ENCODE measurements around the gene C9orf43. TPM values are rescaled to one million over a fixed set of nuclear protein-coding genes. Genes with fewer than 3 reads are reported as not detected.

C9orf43 gene
- polyA plus RNA-seq, 1 donor, result 0.84 TPM

DNA sequence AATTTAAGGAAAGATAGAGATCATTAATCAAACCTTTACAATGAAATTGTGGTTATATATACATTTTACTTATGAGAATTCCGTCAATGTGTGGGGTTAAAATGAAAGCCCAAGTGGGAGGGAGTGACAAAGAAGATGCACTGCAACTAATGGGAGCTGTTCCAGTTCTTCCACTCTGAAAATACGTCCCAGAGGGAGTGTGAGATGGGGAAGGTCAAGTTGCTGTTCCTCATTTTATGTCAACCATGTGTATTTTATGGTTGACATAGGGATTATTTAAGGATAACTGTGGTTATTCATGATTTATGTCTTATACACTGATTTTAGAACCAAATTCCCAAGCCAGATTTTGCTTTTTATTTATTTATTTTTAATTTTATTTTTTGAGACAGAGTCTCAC lies 38.8 kb downstream of the C9orf43 start:
- H3K36me3 ChIP-seq (ENCODE audit: control insufficient read depth, insufficient read depth, low read length), result no peaks in the 10 kb centered on the region
- WGBS (ENCODE audit: insufficient coverage, low lambda C conversion rate), result 88% methylated on average over 1 of the region's 2 CpGs
- H3K4me1 ChIP-seq (ENCODE audit: control insufficient read depth, insufficient read depth, low read length), result no peaks in the 10 kb centered on the region
- H3K27me3 ChIP-seq (ENCODE audit: control insufficient read depth, insufficient read depth, low read length), result no peaks in the 10 kb centered on the region
- no peak overlapping the region for H3K27ac ChIP-seq (ENCODE audit: low read length)
- H3K9me3 ChIP-seq (ENCODE audit: control insufficient read depth, low read depth, low read length), result no peaks in the 10 kb centered on the region
- no peak for DNase-seq
- no peak overlapping the region for H3K4me3 ChIP-seq (ENCODE audit: low read length)

DNA sequence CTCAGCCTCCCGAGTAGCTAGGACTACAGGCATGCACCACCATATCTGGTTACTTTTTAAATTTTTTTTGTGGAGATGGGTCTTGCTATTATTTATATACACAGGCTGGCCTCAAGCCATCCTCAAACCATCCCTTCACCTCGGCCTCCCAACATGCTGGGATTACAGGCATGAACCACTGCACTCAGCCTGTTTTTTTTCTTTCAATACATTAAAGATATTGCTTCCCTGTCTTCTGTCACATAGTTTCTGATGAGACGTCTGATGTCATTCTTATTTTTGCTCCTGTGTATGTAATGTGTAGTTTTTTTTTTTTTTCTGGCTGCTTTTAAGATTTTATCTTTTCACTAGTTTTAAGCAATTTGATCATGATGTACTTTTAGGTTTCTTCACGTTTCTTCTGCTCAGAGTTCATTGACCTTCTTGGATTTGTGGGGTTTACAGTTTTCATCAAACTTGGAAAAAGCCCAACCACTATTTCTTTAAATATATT lies 41.6 kb downstream of the C9orf43 start:
- Histone ChIP-seq H3K4me1 (ENCODE audit: control insufficient read depth, insufficient read depth, low read length) (peaks cover 19% of the 10 kb centered on the region), H3K27me3 (ENCODE audit: control insufficient read depth, insufficient read depth, low read length) (no peaks in the 10 kb centered on the region), H3K27ac (ENCODE audit: low read length) (no peak overlapping the region), H3K4me3 (ENCODE audit: low read length) (no peak overlapping the region), H3K36me3 (ENCODE audit: control insufficient read depth, insufficient read depth, low read length) (no peaks in the 10 kb centered on the region), H3K9me3 (ENCODE audit: control insufficient read depth, low read depth, low read length) (no peaks in the 10 kb centered on the region)
- 80% methylated on average over 2 of the region's 4 CpGs for WGBS (ENCODE audit: insufficient coverage, low lambda C conversion rate)
- no peak for DNase-seq

DNA sequence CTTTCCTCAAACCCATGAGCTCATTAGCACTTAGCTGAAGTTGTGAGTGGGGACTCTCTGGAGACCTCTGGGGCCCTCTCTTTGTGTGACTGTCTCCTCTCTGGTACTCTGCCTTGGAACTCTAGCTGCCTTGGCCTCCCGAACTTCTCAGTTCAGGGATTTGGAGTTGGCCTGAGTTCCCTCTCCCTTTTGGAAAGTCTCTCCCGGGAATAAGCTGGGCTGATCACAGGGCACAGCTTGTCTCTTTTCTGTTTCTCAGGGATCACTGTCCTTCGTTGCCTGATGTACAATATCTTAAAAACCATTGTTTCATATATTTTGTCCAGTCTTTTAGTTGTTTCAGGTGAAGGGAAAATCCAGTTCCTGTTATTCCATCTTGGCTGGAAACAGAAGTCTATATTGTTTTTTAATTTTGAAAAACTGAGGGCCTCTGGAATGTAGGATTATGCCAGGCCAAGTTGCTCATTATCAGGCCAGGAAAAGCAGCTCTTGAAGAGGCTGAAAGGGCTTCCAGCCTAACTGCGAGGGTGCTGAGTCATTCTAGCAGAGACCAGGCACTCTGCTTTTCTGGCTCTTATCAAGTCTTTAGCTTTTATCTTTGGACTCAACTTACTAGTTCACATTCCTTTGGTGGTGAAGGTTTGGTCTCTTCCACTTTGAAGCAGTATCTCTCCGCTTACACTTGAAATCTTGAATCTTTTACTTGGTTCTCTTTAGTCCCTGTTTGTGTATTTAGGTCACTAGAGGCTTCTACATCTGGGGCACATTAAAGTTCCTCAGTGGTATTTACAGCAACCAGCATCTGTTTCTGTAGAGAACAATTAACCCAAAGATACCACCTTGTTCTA lies 44.6 kb downstream of the C9orf43 start:
- no peak overlapping the region for H3K4me3 ChIP-seq (ENCODE audit: low read length)
- peak; percentile 61 to 82 for DNase-seq
- 38% methylated on average over 2 of the region's 5 CpGs for WGBS (ENCODE audit: insufficient coverage, low lambda C conversion rate)

DNA sequence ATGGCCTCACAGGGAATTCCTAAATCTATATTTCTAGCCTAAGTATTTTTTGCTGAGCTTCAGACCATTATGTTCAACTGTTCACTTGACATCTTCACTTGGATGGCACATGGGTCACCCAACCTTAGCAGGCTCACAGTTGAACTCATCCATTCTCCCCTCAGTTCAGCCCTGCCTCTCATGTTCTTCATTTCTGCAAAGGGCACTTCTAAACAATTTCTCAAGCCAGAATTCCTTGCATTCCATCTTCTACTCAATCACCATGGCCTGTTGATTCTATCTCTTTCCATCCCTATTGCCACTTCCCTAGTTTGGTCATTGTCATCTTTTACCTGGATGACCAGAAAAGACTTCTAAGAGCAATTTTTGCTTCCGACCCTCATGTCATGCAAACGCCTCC lies 45.7 kb downstream of the C9orf43 start:
- no peaks in the 10 kb centered on the region for H3K36me3 ChIP-seq (ENCODE audit: control insufficient read depth, insufficient read depth, low read length)
- no peaks in the 10 kb centered on the region for H3K9me3 ChIP-seq (ENCODE audit: control insufficient read depth, low read depth, low read length)
- peaks cover 19% of the 10 kb centered on the region for H3K4me1 ChIP-seq (ENCODE audit: control insufficient read depth, insufficient read depth, low read length)
- no peak overlapping the region for H3K4me3 ChIP-seq (ENCODE audit: low read length)
- no peaks in the 10 kb centered on the region for H3K27me3 ChIP-seq (ENCODE audit: control insufficient read depth, insufficient read depth, low read length)
- WGBS (ENCODE audit: insufficient coverage, low lambda C conversion rate), result 80% methylated on average over 1 of the region's 2 CpGs
- DNase-seq, result no peak
- peak overlapping the region; percentile 64 for H3K27ac ChIP-seq (ENCODE audit: low read length)

More for the DNA sequence above, 44.6 kb downstream of the C9orf43 start:
- Histone ChIP-seq H3K27ac (ENCODE audit: low read length) (peak overlapping the region; percentile 64), H3K9me3 (ENCODE audit: control insufficient read depth, low read depth, low read length) (no peaks in the 10 kb centered on the region), H3K36me3 (ENCODE audit: control insufficient read depth, insufficient read depth, low read length) (no peaks in the 10 kb centered on the region), H3K27me3 (ENCODE audit: control insufficient read depth, insufficient read depth, low read length) (no peaks in the 10 kb centered on the region), H3K4me1 (ENCODE audit: control insufficient read depth, insufficient read depth, low read length) (peaks cover 19% of the 10 kb centered on the region)

GRCh38 chr9:113461285-113461684 lies 50.7 kb downstream of the C9orf43 start:
- no peaks in the 10 kb centered on the region for H3K9me3 ChIP-seq (ENCODE audit: control insufficient read depth, low read depth, low read length)
- peaks cover 20% of the 10 kb centered on the region for H3K4me1 ChIP-seq (ENCODE audit: control insufficient read depth, insufficient read depth, low read length)
- no peak for DNase-seq
- WGBS (ENCODE audit: insufficient coverage, low lambda C conversion rate), result no CpG with 5 or more reads among the region's 3 CpGs
- H3K4me3 ChIP-seq (ENCODE audit: low read length), result no peak overlapping the region
- no peak overlapping the region for H3K27ac ChIP-seq (ENCODE audit: low read length)
- H3K36me3 ChIP-seq (ENCODE audit: control insufficient read depth, insufficient read depth, low read length), result no peaks in the 10 kb centered on the region
- no peaks in the 10 kb centered on the region for H3K27me3 ChIP-seq (ENCODE audit: control insufficient read depth, insufficient read depth, low read length)

DNA sequence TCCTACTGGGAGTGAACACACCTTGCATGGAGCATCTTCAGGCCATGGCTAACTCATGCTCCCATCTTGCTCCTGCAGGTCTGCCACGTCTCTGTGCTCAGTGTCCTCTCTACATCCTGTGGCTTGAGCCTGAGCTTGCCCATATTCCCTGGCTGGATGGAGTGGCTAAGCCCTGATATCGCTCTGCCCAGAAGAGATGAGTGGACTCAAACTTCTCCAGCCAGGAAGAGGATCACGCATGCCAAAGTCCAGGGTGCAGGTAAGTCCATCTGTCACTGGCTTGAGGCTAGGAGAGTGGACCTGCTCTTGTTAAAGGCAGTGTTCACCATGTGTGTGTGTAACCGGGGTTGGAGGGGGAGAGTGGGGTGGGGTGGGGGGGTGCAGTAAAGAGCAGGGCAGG lies 51.4 kb downstream of the C9orf43 start:
- Histone ChIP-seq H3K4me1 (ENCODE audit: control insufficient read depth, insufficient read depth, low read length) (peaks cover 18% of the 10 kb centered on the region), H3K27me3 (ENCODE audit: control insufficient read depth, insufficient read depth, low read length) (no peaks in the 10 kb centered on the region), H3K4me3 (ENCODE audit: low read length) (no peak overlapping the region), H3K27ac (ENCODE audit: low read length) (no peak overlapping the region), H3K9me3 (ENCODE audit: control insufficient read depth, low read depth, low read length) (no peaks in the 10 kb centered on the region), H3K36me3 (ENCODE audit: control insufficient read depth, insufficient read depth, low read length) (no peaks in the 10 kb centered on the region)
- DNase-seq, result no peak
- WGBS (ENCODE audit: insufficient coverage, low lambda C conversion rate), result no CpG with 5 or more reads among the region's 4 CpGs

- DNase-seq, result no peak
- 100% methylated on average over 1 of the region's 11 CpGs for WGBS (ENCODE audit: insufficient coverage, low lambda C conversion rate)
- Histone ChIP-seq H3K4me3 (ENCODE audit: low read length) (no peak overlapping the region), H3K9me3 (ENCODE audit: control insufficient read depth, low read depth, low read length) (no peaks in the 10 kb centered on the region), H3K27me3 (ENCODE audit: control insufficient read depth, insufficient read depth, low read length) (no peaks in the 10 kb centered on the region), H3K36me3 (ENCODE audit: control insufficient read depth, insufficient read depth, low read length) (no peaks in the 10 kb centered on the region), H3K4me1 (ENCODE audit: control insufficient read depth, insufficient read depth, low read length) (peaks cover 18% of the 10 kb centered on the region), H3K27ac (ENCODE audit: low read length) (no peak overlapping the region)
Measured at GRCh38 chr9:113462781-113463286, 52.3 kb downstream of the C9orf43 start.

GRCh38 chr9:113463418-113464285 lies 53.1 kb downstream of the C9orf43 start, which contains the start of gene RGS3:
TSS of gene RGS3 (plus strand) at chr9:113463727. CDS start at chr9:113463803, 76 bp downstream.
- no peaks in the 10 kb centered on the region for H3K36me3 ChIP-seq (ENCODE audit: control insufficient read depth, insufficient read depth, low read length)
- WGBS (ENCODE audit: insufficient coverage, low lambda C conversion rate), result no CpG with 5 or more reads among the region's 55 CpGs
- peak within 1 kb of the TSS; percentile 25 for H3K27ac ChIP-seq (ENCODE audit: low read length)
- peaks cover 18% of the 10 kb centered on the region for H3K4me1 ChIP-seq (ENCODE audit: control insufficient read depth, insufficient read depth, low read length)
- H3K27me3 ChIP-seq (ENCODE audit: control insufficient read depth, insufficient read depth, low read length), result no peaks in the 10 kb centered on the region
- DNase-seq, result peak; percentile 68 to 84
- no peaks in the 10 kb centered on the region for H3K9me3 ChIP-seq (ENCODE audit: control insufficient read depth, low read depth, low read length)
- H3K4me3 ChIP-seq (ENCODE audit: low read length), result peak within 1 kb of the TSS; percentile 56

GRCh38 chr9:113464286-113464660 lies 53.7 kb downstream of the C9orf43 start:
- Histone ChIP-seq H3K27me3 (ENCODE audit: control insufficient read depth, insufficient read depth, low read length) (no peaks in the 10 kb centered on the region), H3K4me3 (ENCODE audit: low read length) (peak overlapping the region; percentile 56), H3K27ac (ENCODE audit: low read length) (peak overlapping the region; percentile 4), H3K36me3 (ENCODE audit: control insufficient read depth, insufficient read depth, low read length) (no peaks in the 10 kb centered on the region), H3K4me1 (ENCODE audit: control insufficient read depth, insufficient read depth, low read length) (peaks cover 18% of the 10 kb centered on the region), H3K9me3 (ENCODE audit: control insufficient read depth, low read depth, low read length) (no peaks in the 10 kb centered on the region)
- no CpG with 5 or more reads among the region's 1 CpG for WGBS (ENCODE audit: insufficient coverage, low lambda C conversion rate)
- peak in 1 of 2 donors; percentile 22 for DNase-seq

- Histone ChIP-seq H3K9me3 (ENCODE audit: control insufficient read depth, low read depth, low read length) (no peaks in the 10 kb centered on the region), H3K27me3 (ENCODE audit: control insufficient read depth, insufficient read depth, low read length) (no peaks in the 10 kb centered on the region), H3K4me3 (ENCODE audit: low read length) (no peak overlapping the region), H3K36me3 (ENCODE audit: control insufficient read depth, insufficient read depth, low read length) (no peaks in the 10 kb centered on the region), H3K4me1 (ENCODE audit: control insufficient read depth, insufficient read depth, low read length) (peaks cover 18% of the 10 kb centered on the region), H3K27ac (ENCODE audit: low read length) (no peak overlapping the region)
- no peak for DNase-seq
- 14% methylated on average over 1 of the region's 2 CpGs for WGBS (ENCODE audit: insufficient coverage, low lambda C conversion rate)
Measured at GRCh38 chr9:113465599-113466140, 55.1 kb downstream of the C9orf43 start.

All from large intestine (tissue), 3 donors.